ENCODE measurements around the gene VAC14. TPM values are rescaled to one million over a fixed set of nuclear protein-coding genes. Genes with fewer than 3 reads are reported as not detected.

VAC14 gene
- total RNA-seq, 1 donor from 2014 or later: 21.7 TPM

- no peak for ATAC-seq
- peak; percentile 44 for DNase-seq (ENCODE audit: missing footprints)
- intact Hi-C loops (cut with DNase I): loop anchor here (2.0 kb wide), 1 partner anchor 47 kb away; no protein-coding TSS in a partner anchor
Measured at GRCh38 chr16:70689970-70690891, 110.7 kb downstream of the VAC14 start.

GRCh38 chr16:70689035-70689969 lies 111.7 kb downstream of the VAC14 start:
- DNase-seq (ENCODE audit: missing footprints) (peak; percentile 67), ATAC-seq (no peak)
- intact Hi-C loops (cut with DNase I): loop anchor here (2.0 kb wide), 1 partner anchor 47 kb away; no protein-coding TSS in a partner anchor

DNA sequence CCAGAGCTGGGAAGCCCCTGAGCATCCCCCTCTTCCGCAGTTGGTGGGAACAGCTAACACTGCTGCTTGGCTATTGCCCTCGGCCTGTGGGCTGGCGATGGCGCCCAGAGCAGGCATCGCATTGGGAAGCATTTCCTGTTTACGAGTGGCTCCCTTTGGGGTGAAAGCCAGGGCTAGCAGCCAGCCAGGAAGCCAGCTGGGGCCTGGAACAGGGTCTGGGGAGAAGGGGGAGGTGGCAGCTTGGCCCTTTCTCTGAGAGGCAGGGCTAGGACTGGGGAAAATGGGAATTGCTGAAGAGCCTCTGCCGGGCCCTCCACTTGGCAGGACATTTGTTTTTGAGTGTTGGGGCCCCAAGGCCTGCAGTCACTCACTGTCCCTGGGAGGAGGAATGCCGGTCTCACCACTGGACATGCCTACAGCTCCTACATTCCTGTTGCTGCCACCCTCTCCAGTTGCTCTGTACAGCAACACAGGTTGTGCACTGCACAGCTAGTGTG lies 112.7 kb downstream of the VAC14 start:
- ATAC-seq (peak; percentile 45), DNase-seq (ENCODE audit: missing footprints) (peak; percentile 84)
- intact Hi-C loops (cut with DNase I): loop anchor here (2.0 kb wide), 1 partner anchor 49 kb away; no protein-coding TSS in a partner anchor

DNA sequence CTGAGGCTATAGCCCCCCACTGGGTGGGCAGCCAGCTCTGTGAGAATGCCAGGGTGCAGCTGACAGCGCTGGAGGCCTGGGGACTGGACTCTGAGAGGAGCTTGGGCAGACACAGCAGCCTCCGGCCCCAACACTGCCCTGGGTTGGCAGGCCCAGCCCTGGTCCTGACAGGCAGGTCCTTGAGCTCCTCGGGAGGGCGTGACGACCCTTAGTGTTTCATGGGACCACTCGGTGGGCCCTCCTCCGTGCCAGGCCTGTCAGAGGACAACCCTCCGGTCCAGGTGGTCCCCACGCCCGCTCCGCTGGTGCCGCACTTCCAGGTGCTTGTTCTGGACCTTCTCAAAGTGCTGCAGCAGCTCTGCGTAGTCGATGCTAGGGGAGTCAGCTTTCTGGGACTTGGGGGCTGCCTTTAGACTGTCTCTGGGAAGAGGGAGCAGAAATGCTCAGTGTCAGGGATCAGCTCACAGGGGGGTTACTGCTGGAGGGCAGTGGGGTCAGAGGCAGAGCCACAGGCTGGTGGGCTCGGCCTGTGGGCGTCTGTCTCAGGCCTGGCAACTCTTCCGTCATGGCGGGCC lies 113.2 kb downstream of the VAC14 start:
- no peak for ATAC-seq
- intact Hi-C loops (cut with DNase I): loop anchor here (2.0 kb wide), 1 partner anchor 49 kb away; no protein-coding TSS in a partner anchor
- DNase-seq (ENCODE audit: missing footprints): peak; percentile 70

- ATAC-seq (no peak), DNase-seq (ENCODE audit: missing footprints) (peak; percentile 63)
- intact Hi-C loops (cut with DNase I): no loop called here
Measured at GRCh38 chr16:70687102-70687511, 113.9 kb downstream of the VAC14 start.

DNA sequence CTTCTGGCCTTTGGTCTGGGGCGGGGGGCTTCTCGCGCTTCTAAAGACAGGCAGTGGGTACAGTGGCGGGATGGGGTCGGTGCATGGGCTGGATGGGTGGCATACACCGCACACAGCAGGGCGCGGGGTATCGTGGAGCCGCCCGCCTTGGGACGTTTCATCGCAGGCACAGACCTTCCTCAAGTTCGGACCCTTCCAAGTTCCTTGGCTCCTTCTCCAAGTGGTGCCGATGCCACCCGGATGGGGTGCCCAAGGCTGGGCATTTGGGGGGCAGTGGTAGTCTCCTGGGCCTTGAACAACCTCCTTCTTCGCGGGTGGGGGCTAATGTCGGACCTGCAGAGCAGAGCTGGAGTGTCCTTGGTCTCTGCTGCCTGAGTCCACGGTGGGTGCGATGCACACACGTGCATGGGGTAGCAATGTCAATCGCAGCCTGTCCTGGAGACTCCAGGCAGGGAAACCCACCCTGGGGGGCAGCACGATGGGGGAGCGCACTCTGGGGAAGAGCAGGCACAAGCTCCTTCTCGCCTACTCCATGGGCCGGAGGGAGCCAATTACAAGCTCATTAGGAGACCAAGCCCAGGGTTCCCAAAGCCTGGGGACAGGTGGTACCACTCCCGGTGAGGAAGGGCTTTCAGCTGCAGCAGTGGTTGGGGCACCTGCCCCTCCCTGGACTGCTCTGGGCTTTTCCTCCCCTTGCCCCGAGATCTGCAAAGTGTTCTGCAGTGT lies 114.4 kb downstream of the VAC14 start:
- DNase-seq (ENCODE audit: missing footprints) (peak; percentile 63), ATAC-seq (no peak)
- intact Hi-C loops (cut with DNase I): no loop called here

- DNase-seq (ENCODE audit: missing footprints) (peak; percentile 90), ATAC-seq (peak; percentile 72)
- intact Hi-C loops (cut with DNase I): no loop called here
Measured at GRCh38 chr16:70685938-70686375, 115.0 kb downstream of the VAC14 start, which contains the start of gene MTSS2. TSS of gene MTSS2 (minus strand) at chr16:70686053. CDS start at chr16:70685791, 262 bp downstream.

DNA sequence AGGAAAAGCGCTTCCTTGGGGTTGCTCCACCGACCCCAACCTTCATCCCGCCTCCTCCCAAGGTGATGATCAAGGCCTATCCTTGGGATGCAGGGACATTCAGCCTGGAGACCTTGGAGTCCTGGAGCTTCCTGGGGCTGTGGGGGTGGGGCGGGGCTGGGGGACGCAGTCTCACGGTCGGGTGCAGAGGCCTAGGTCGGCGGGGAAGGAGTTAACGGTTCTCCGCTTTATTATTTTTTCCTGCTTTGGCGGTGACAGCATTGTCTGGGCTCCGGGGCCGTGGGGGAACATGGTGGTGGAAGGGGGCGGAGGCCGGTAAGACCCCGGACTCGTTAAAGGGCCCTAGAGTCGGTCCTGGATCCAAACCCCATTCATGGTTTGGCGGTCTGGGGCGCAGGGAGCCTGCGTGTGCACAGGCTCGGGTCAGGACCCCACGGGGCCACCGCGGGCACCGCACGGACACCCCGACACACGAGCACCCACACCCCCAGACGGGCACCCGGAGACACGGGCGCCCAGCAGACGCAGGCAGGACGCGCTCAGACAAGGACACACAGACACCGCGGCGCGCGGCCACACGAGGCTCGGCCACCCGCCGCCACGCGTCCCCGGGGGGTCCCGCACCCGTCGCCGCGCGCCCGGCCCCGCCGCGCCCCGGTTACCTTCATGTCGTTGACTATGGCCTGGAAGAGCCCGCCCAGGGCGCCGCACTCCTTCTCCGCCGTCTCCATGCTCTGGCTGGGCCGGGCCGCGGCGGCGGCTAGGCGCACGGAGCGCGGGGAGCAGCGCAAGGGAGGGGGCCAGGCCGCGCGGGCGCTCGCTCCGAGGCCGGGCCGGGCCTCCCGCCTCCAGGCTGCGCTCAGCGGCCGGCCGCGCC lies 115.7 kb downstream of the VAC14 start:
- intact Hi-C loops (cut with DNase I): no loop called here
- ATAC-seq: peak; percentile 0
- peak; percentile 69 for DNase-seq (ENCODE audit: missing footprints)

DNA sequence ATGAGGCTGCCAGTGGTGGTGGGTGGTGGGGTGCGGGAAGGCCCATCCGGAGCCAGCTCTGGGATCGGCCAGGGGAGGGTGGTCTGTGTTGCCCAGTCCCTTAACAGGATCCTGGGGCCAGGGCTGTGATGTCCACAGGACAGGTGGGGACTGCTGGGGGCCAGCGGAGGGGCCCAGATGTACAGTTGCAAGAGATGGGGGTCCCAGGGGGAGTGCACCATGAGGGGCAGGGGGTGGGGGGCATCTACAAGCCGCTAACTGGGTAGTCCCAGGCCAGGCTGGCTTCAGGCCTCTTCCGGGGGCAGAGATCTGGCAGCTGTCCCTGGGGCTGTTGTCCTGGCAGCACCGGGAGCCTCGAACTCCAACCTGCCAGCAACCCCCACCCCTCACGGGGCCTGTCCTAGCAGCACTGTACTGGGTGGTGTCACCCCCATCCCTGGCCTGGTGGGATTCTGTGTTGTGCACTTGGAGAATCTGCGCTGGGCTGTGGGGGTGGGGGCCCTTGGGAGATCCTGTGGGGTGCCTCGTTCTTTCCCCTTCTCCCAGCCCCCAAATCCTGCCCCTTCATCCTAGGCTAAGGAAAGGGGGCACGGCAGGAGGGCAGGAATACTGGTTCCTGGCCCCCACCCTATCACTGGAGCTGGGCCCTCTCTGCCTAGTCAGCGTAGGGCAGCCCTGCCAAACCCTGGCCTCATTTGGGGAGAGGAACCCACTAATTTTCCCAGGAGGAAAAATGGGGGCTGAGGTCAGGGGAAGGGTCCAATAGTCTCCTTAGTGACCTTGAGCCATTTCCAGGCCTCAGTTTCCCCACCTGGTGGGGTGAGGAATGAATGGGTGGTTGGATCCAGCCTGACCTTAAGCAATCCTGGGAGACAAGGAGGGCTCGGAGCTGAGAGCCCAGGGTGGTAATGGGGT lies 116.6 kb downstream of the VAC14 start:
- no peak for ATAC-seq
- intact Hi-C loops (cut with DNase I): no loop called here
- DNase-seq (ENCODE audit: missing footprints): peak; percentile 63

GRCh38 chr16:70683146-70683944 lies 117.6 kb downstream of the VAC14 start:
- no peak for ATAC-seq
- intact Hi-C loops (cut with DNase I): no loop called here
- peak; percentile 65 for DNase-seq (ENCODE audit: missing footprints)

DNA sequence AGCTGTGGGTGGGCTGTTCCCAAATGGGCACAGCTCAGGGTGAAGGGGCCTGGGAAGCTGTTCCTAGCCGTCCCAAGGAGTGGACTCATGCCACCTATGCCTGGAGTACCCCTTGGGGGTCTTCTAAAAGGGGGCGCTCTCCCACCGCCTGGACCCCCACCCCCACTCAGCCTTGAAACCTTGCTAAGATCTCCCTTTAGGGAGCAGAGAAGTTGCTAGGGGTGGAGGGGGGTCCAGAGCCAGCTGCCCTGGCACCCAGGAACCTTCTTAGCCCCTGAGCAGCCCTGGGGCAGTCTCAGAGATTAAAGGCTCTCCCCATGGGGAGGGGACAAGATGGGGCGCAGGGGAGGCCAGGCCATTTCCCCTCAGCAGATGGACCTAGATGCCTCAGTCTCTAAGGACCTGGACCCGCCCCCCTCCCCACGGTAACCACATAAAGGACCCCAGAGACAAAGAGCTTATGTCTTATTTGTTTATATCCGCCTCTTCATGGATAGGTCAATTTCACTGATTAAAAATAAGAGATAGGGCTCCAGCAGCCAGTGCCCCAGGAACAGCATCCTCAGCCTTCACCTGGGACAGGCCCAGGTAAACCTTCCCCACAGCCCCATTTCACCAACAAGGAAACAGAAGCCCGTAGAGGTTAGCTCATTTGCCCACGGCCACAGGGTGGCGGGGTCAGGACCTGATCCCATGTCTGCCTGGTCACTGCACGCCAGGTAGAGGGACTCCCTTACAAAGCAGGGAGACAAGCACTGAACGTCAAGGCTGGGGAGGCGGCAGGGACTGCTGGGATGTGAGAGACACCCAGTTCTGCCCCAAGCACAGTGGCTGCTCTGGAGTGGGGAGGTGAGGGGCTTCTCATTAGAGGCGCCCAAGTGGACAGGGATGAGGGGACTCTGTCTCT lies 118.5 kb downstream of the VAC14 start:
- intact Hi-C loops (cut with DNase I): no loop called here
- no peak for ATAC-seq
- DNase-seq (ENCODE audit: missing footprints): peak; percentile 66

- DNase-seq (ENCODE audit: missing footprints) (peak; percentile 60), ATAC-seq (no peak)
- intact Hi-C loops (cut with DNase I): loop anchor here (2.0 kb wide), 2 partner anchors 57 to 89 kb away; no protein-coding TSS in a partner anchor
Measured at GRCh38 chr16:70681382-70682238, 119.3 kb downstream of the VAC14 start.

All from Right ventricle myocardium inferior (tissue), 1 donor.